GM12878 (cell line): ENCODE measurements around the gene TNF. TPM values are rescaled to one million over a fixed set of nuclear protein-coding genes. Genes with fewer than 3 reads are reported as not detected.

Source experiments
- ASH2L ChIP-seq: fragments of 300-600, 200-600 bp; sonication (generic); IDR thresholded peaks from 2 replicates; pipeline ENCODE4 v1.6.1; 2017; ENCODE audit warnings: low read depth, mild to moderate bottlenecking, borderline replicate concordance
- EP300 ChIP-seq, 2 experiments: fragments of 150-350 bp in 1 of 2; IDR thresholded peaks; 2 replicates each; pipeline ENCODE4 v1.6.1; 2011 to 2012; ENCODE audit warnings: low read depth in 2 of 2, low read length in 2 of 2, borderline replicate concordance in 1 of 2, improper control_type of control experiment in 1 of 2, inconsistent platforms in 1 of 2; ENCODE audit not compliant: control insufficient read depth in 1 of 2
- ESRRA ChIP-seq: IDR thresholded peaks from 2 replicates; pipeline ENCODE4 v1.6.1; 2012; ENCODE audit warnings: mild to moderate bottlenecking, low read length, improper control_type of control experiment
- GATAD2B ChIP-seq: fragments of 450-650 bp; conservative IDR thresholded peaks from 2 replicates; pipeline ENCODE4 v1.6.1; 2017; ENCODE audit warnings: low read depth, mild to moderate bottlenecking, moderate library complexity
- HDAC6 ChIP-seq: fragments of 200-600 bp; sonication (generic); IDR thresholded peaks from one replicate; pipeline ENCODE4 v1.8.0; 2017; ENCODE audit warnings: antibody characterized with exemption; ENCODE audit not compliant: unreplicated experiment
- IKZF2 ChIP-seq, 2 experiments: fragments of 450-650 bp; IDR thresholded peaks; 2 replicates each; pipeline ENCODE4 v1.6.1; 2017; ENCODE audit warnings: mild to moderate bottlenecking in 2 of 2, moderate library complexity in 2 of 2
- IRF3 ChIP-seq: fragments of 450-650 bp; IDR thresholded peaks from 2 replicates; pipeline ENCODE4 v1.6.1; 2014; ENCODE audit warnings: mild to moderate bottlenecking
- MAX ChIP-seq: IDR thresholded peaks from 2 replicates; pipeline ENCODE4 v1.6.1; 2012; ENCODE audit warnings: low read depth, low read length, improper control_type of control experiment
- MLLT1 ChIP-seq: fragments of 450-650 bp; IDR thresholded peaks from 2 replicates; pipeline ENCODE4 v1.6.1; 2016; ENCODE audit warnings: mild to moderate bottlenecking
- MTA2 ChIP-seq: fragments of 450-650 bp; IDR thresholded peaks from 2 replicates; pipeline ENCODE4 v1.6.1; 2016; ENCODE audit warnings: low read depth, mild to moderate bottlenecking, moderate library complexity
- MYC ChIP-seq: IDR thresholded peaks from 2 replicates; pipeline ENCODE4 v1.6.1; 2011; ENCODE audit warnings: mild to moderate bottlenecking, low read length, moderate library complexity, inconsistent platforms; ENCODE audit not compliant: insufficient read depth, insufficient replicate concordance, insufficient read length, severe bottlenecking
- NR2C2 ChIP-seq: IDR thresholded peaks from 2 replicates; pipeline ENCODE4 v1.6.1; 2011; ENCODE audit warnings: borderline replicate concordance, low read depth; ENCODE audit not compliant: control insufficient read depth, insufficient read length
- PAX8 ChIP-seq: fragments of 450-650 bp; IDR thresholded peaks from 2 replicates; pipeline ENCODE4 v1.6.1; 2017; ENCODE audit warnings: mild to moderate bottlenecking, moderate library complexity
- RAD21 ChIP-seq: IDR thresholded peaks from 2 replicates; pipeline ENCODE4 v1.6.1; 2011; ENCODE audit warnings: mild to moderate bottlenecking, low read depth, low read length, moderate library complexity; ENCODE audit not compliant: insufficient read depth
- RB1 ChIP-seq: fragments of 450-650 bp; formaldehyde crosslinking; IDR thresholded peaks from 2 replicates; pipeline ENCODE4 v1.6.1; 2017; ENCODE audit warnings: mild to moderate bottlenecking, borderline replicate concordance
- RBBP5 ChIP-seq: fragments of 200-600 bp; sonication (generic); conservative IDR thresholded peaks from 2 replicates; pipeline ENCODE4 v1.6.1; 2016
- RELA ChIP-seq: fragments of 450-650 bp; IDR thresholded peaks from 2 replicates; pipeline ENCODE4 v1.8.0; 2014; ENCODE audit warnings: borderline replicate concordance; ENCODE audit not compliant: partially characterized antibody
- SMAD5 ChIP-seq: IDR thresholded peaks from 2 replicates; pipeline ENCODE4 v1.6.1; 2016; ENCODE audit warnings: antibody characterized with exemption, low read depth
- SUZ12 ChIP-seq: fragments of 200-600 bp; sonication (generic); IDR thresholded peaks from one replicate; pipeline ENCODE4 v1.6.1; 2018; ENCODE audit warnings: antibody characterized with exemption, mild to moderate bottlenecking; ENCODE audit not compliant: unreplicated experiment
- WRNIP1 ChIP-seq: IDR thresholded peaks from 2 replicates; pipeline ENCODE4 v1.6.1; 2011; ENCODE audit warnings: low read depth, low read length, improper control_type of control experiment, borderline replicate concordance
- ZNF24 ChIP-seq: fragments of 450-650 bp; IDR thresholded peaks from 2 replicates; pipeline ENCODE4 v1.6.1; 2017; ENCODE audit warnings: antibody characterized with exemption, mild to moderate bottlenecking
- ZSCAN29 ChIP-seq: fragments of 450-650 bp; IDR thresholded peaks from 2 replicates; pipeline ENCODE4 v1.6.1; 2017; ENCODE audit warnings: mild to moderate bottlenecking, moderate library complexity
- polyA plus RNA-seq, 11 experiments: library from polyadenylated mRNA; depleted of rRNA in 4 of 11; unstranded in 6 of 11; stranded (reverse) in 5 of 11; fragments of >200 nt; fragmentation: Nextera tagmentation in 4 of 11; fragmentation: Illumina TruSeq in 1 of 11; extraction: Ambion mirVana in 4 of 11; extraction: Trizol in 1 of 11; gene quantifications; 1 replicate in 1 of 11; 2 replicates in 10 of 11; pipeline versions ENCODE4 v1.2.1 to v1.2.3, GENCODE V29; 2011 to 2016; ENCODE audit warnings: inconsistent platforms in 2 of 11, missing spikeins in 2 of 11, low read depth in 1 of 11
- total RNA-seq, 4 experiments: library from RNA; depleted of rRNA in 3 of 4; stranded (reverse); fragments of >200 nt in 3 of 4; fragmentation: Illumina TruSeq in 1 of 4; extraction: Trizol in 1 of 4; gene quantifications; 2 replicates each; pipeline versions ENCODE4 v1.2.1 to v1.2.3, GENCODE V29; 2013 to 2021
- TF ChIP-seq, protein P1 (sequence below): fragments of 450-650 bp; IDR thresholded peaks from 2 replicates; pipeline ENCODE4 v1.6.1; 2017; ENCODE audit warnings: mild to moderate bottlenecking, moderate library complexity

TNF gene
- total and polyA plus RNA-seq, 10 of the 15 experiments (the other 5 are each of a cell fraction or from before 2014, with no cell fraction given): 18.0 to 94.8 (median 61.9) TPM

DNA sequence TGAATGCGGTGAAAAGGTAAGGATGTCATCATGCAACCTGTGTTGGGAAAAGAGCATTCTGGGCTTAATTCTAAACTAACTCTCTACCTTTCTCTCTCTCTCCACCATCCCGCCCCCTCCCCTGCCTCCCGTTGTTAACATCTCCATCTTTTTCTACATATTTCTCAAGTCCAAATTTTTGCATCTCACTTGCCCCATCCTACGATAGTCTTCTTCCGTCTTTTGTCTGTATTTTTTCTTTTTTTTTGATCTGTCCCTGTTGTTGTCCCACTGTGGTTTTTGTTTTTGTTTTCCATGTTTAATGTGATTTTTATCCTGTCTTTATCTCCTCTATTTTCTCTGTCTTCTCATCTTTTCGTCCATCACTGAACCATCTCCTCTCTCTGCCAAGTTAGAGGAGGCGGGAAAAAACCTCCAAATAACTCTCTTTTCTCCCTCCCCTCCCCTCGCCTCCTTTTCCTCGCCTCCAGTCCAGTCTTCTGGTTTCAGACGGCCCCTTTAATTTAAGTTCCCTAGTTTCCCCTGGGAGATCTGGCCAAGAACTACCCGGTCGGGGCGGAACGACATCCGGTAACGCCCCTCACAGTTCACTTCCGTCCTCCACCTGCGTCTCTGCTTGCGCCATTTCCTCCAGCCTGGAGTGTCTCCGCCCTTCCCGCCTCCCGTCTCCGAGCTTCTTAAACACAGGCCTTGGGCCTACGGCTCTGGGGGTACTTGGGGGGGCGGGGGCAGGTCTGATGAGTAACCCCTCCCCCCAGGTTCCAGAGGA lies 28.2 kb upstream of the TNF start, which contains the start of gene NFKBIL1 (continued):
- TF ChIP-seq RAD21 (no peak), IKZF2 (IDR thresholded peaks at IDR 0.05) (peak in 1 of 2 experiments; percentile 45; a peak in 2 of 4 replicates), IRF3 (no peak), MAX (0 out of 2 replicates have a peak, but pooled peaks have one; percentile 33), SUZ12 (no peak), HDAC6 (no peak), WRNIP1 (0 out of 2 replicates have a peak, but pooled peaks have one; percentile 88), ZSCAN29 (no peak), RELA (no peak), RB1 (peak; percentile 82), RBBP5 (no peak), MTA2 (0 out of 2 replicates have a peak, but pooled peaks have one; percentile 35), ASH2L (no peak), MLLT1 (no peak; the same call in 1 of the 2 replicates), SMAD5 (no peak), MYC (no peak), NR2C2 (no peak), PAX8 (no peak), EP300 (IDR thresholded peaks at IDR 0.05; ENCODE audit: borderline replicate concordance in 1 of 2, control insufficient read depth in 1 of 2, low read depth in 2 of 2, low read length in 2 of 2) (0 out of 4 replicates have a peak, but pooled peaks of 1 of the 2 experiments have one; percentile 20), GATAD2B (no peak), ZNF24 (no peak), ESRRA (peak; percentile 58)
- TF ChIP-seq, protein P1, sequence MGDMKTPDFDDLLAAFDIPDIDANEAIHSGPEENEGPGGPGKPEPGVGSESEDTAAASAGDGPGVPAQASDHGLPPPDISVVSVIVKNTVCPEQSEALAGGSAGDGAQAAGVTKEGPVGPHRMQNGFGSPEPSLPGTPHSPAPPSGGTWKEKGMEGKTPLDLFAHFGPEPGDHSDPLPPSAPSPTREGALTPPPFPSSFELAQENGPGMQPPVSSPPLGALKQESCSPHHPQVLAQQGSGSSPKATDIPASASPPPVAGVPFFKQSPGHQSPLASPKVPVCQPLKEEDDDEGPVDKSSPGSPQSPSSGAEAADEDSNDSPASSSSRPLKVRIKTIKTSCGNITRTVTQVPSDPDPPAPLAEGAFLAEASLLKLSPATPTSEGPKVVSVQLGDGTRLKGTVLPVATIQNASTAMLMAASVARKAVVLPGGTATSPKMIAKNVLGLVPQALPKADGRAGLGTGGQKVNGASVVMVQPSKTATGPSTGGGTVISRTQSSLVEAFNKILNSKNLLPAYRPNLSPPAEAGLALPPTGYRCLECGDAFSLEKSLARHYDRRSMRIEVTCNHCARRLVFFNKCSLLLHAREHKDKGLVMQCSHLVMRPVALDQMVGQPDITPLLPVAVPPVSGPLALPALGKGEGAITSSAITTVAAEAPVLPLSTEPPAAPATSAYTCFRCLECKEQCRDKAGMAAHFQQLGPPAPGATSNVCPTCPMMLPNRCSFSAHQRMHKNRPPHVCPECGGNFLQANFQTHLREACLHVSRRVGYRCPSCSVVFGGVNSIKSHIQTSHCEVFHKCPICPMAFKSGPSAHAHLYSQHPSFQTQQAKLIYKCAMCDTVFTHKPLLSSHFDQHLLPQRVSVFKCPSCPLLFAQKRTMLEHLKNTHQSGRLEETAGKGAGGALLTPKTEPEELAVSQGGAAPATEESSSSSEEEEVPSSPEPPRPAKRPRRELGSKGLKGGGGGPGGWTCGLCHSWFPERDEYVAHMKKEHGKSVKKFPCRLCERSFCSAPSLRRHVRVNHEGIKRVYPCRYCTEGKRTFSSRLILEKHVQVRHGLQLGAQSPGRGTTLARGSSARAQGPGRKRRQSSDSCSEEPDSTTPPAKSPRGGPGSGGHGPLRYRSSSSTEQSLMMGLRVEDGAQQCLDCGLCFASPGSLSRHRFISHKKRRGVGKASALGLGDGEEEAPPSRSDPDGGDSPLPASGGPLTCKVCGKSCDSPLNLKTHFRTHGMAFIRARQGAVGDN: no peak
